Endothelial cell of umbilical vein (primary cell): Measurements from ENCODE around the gene TMEM175. TPM values are rescaled to one million over a fixed set of nuclear protein-coding genes. Genes with fewer than 3 reads are reported as not detected.

ENCODE experiments used
- BruUV-seq: library from RNA; stranded (reverse); fragments of 400-500 nt; replicated peaks from 2 replicates; lab custom pipeline; 2021; lab: Mats Ljungman, UMichigan
- CTCF ChIA-PET: fragments of 300-600, 350-600 bp; sonication (Branson Sonifier 250); formaldehyde crosslinking; loops from one replicate; lab custom pipeline; 2021; ENCODE audit warnings: antibody characterized with exemption, inconsistent platforms; lab: Charles Lee
- POLR2A ChIA-PET: fragments of 300-600, 350-600 bp; sonication (Branson Sonifier 250); formaldehyde crosslinking; loops from one replicate; lab custom pipeline; 2021; ENCODE audit warnings: antibody characterized with exemption, inconsistent platforms; lab: Charles Lee
- DNase-seq: peaks from one replicate; pipeline ENCODE4 v3.0.0-alpha.2; 2011; ENCODE audit warnings: low read depth, low spot score
- FAIRE-seq: peaks from 2 replicates; lab custom pipeline; 2011; peaks lifted over from hg19 to GRCh38; lab: Jason Lieb, UNC
- H2AFZ ChIP-seq: 2 replicates; pipeline ENCODE4 v1.6.0; 2012; ENCODE audit warnings: low read depth, low read length, control low read depth, inconsistent platforms
- H3K27ac ChIP-seq: 2 replicates; pipeline ENCODE4 v1.5.1; 2011; ENCODE audit warnings: low read depth, mild to moderate bottlenecking, control low read depth, low read length, moderate library complexity; ENCODE audit not compliant: insufficient read depth
- H3K27me3 ChIP-seq, 2 experiments: 2 replicates each; pipeline versions ENCODE4 v1.6.0 to v1.6.1; 2011; ENCODE audit warnings: low read length in 2 of 2, mixed read lengths in 1 of 2; ENCODE audit not compliant: control insufficient read depth in 2 of 2, insufficient read depth in 2 of 2
- H3K36me3 ChIP-seq, 2 experiments: 2 replicates in 1 of 2; 3 replicates in 1 of 2; pipeline ENCODE4 v1.5.1; 2011; ENCODE audit warnings: low read length in 2 of 2, mild to moderate bottlenecking in 1 of 2, moderate library complexity in 1 of 2; ENCODE audit not compliant: control insufficient read depth in 2 of 2, insufficient read depth in 2 of 2; ENCODE audit errors: extremely low read depth in 1 of 2
- H3K4me1 ChIP-seq: 3 replicates; pipeline ENCODE4 v1.5.1; 2011; ENCODE audit warnings: mild to moderate bottlenecking, low read length; ENCODE audit not compliant: control insufficient read depth, insufficient read depth; ENCODE audit errors: extremely low read depth
- H3K4me2 ChIP-seq: 2 replicates; pipeline ENCODE4 v1.6.1; 2011; ENCODE audit warnings: low read length, control low read depth, mixed read lengths; ENCODE audit not compliant: insufficient read depth
- H3K4me3 ChIP-seq, 3 experiments: fragments of 200-600 bp in 1 of 3; sonication (generic), shearing (Covaris generic) in 1 of 3; replicated peaks in 1 of 3; 2 replicates each; pipeline ENCODE4 v1.5.1; 2011 to 2016; ENCODE audit warnings: control low read depth in 3 of 3, low read length in 3 of 3, mild to moderate bottlenecking in 2 of 3, inconsistent platforms in 1 of 3, low read depth in 1 of 3, moderate library complexity in 1 of 3; ENCODE audit not compliant: insufficient read depth in 1 of 3
- H3K79me2 ChIP-seq: 2 replicates; pipeline ENCODE4 v1.6.0; 2012; ENCODE audit warnings: low read length, inconsistent platforms; ENCODE audit not compliant: control insufficient read depth, insufficient read depth
- H3K9ac ChIP-seq: replicated peaks from 2 replicates; pipeline ENCODE3; 2011; ENCODE audit warnings: low read length, control low read depth; ENCODE audit not compliant: insufficient read depth; ENCODE audit errors: extremely low read depth
- H3K9me1 ChIP-seq: replicated peaks from 3 replicates; pipeline ENCODE4 v1.6.0; 2011; ENCODE audit warnings: mild to moderate bottlenecking, low read length; ENCODE audit not compliant: control insufficient read depth, insufficient read depth; ENCODE audit errors: extremely low read depth
- H3K9me3 ChIP-seq: replicated peaks from 2 replicates; pipeline ENCODE4 v1.5.1; 2012; ENCODE audit warnings: low read length, inconsistent platforms; ENCODE audit not compliant: control insufficient read depth, insufficient read depth
- H4K20me1 ChIP-seq: replicated peaks from 2 replicates; pipeline ENCODE3; 2011; ENCODE audit warnings: mild to moderate bottlenecking, low read length; ENCODE audit not compliant: control insufficient read depth, insufficient read depth; ENCODE audit errors: extremely low read depth
- EZH2 ChIP-seq: IDR thresholded peaks from 2 replicates; pipeline ENCODE4 v1.6.1; 2012; ENCODE audit warnings: borderline replicate concordance, low read depth, mild to moderate bottlenecking, moderate library complexity, low read length, inconsistent platforms; ENCODE audit not compliant: severe bottlenecking
- FOS ChIP-seq: IDR thresholded peaks from 2 replicates; pipeline ENCODE4 v1.6.1; 2011; ENCODE audit warnings: mild to moderate bottlenecking, low read length, moderate library complexity, borderline replicate concordance; ENCODE audit not compliant: insufficient read depth
- GATA2 ChIP-seq: IDR thresholded peaks from 2 replicates; pipeline ENCODE4 v1.7.0; 2011; ENCODE audit warnings: low read depth, mild to moderate bottlenecking, moderate library complexity, mixed read lengths, low read length; ENCODE audit not compliant: insufficient read length, insufficient read depth
- JUN ChIP-seq: IDR thresholded peaks from 2 replicates; pipeline ENCODE4 v1.6.1; 2011; ENCODE audit warnings: borderline replicate concordance, low read depth; ENCODE audit not compliant: insufficient read length, insufficient read depth
- MYC ChIP-seq: IDR thresholded peaks from one replicate; pipeline ENCODE4 v1.6.1; 2011; ENCODE audit warnings: mild to moderate bottlenecking, low read depth, low read length
- POLR2A ChIP-seq: IDR thresholded peaks from 2 replicates; pipeline ENCODE4 v1.6.1; 2012; ENCODE audit warnings: low read depth, mild to moderate bottlenecking, control low read depth, low read length
- POLR2AphosphoS5 ChIP-seq: IDR thresholded peaks from 2 replicates; pipeline ENCODE4 v1.6.1; 2012; ENCODE audit warnings: low read depth, mild to moderate bottlenecking, control low read depth, low read length, moderate library complexity; ENCODE audit not compliant: insufficient read depth
- dilution Hi-C: fragments of 300-500 bp; cut with MboI; formaldehyde crosslinking; loops from one replicate; pipeline ENCODE4 v1.15.0; 2019; ENCODE audit warnings: low sequenced_read_pairs; ENCODE audit not compliant: extremely low pct_ligation_motif_present
- intact Hi-C: fragments of 100-400 bp; cut with micrococcal nuclease; formaldehyde crosslinking; loops from one replicate; pipeline ENCODE4 v1.10.0; 2022
- polyA plus RNA-seq, 4 experiments: library from polyadenylated mRNA; depleted of rRNA in 3 of 4; stranded (reverse) in 3 of 4; unstranded in 1 of 4; fragments of >200 nt; gene quantifications; 2 replicates each; pipeline versions ENCODE4 v1.2.1 to v1.2.3, GENCODE V29; 2011 to 2012; ENCODE audit warnings: missing spikeins in 1 of 4
- total RNA-seq: library from RNA; stranded (reverse); gene quantifications from 2 replicates; pipeline ENCODE4 v1.2.3, GENCODE V29; 2021
- TF ChIP-seq, protein P1 (sequence below): IDR thresholded peaks from 2 replicates; pipeline ENCODE4 v1.6.1; 2011; ENCODE audit not compliant: insufficient read depth, insufficient read length
- TF ChIP-seq, protein P2 (sequence below), 2 donors: IDR thresholded peaks; 1 replicate in 1 of 2; 2 replicates in 1 of 2; pipeline ENCODE4 v1.5.1; 2011; ENCODE audit warnings: low read length in 2 of 2, mild to moderate bottlenecking in 2 of 2, moderate library complexity in 2 of 2, control low read depth in 1 of 2, inconsistent platforms in 1 of 2, low read depth in 1 of 2; ENCODE audit not compliant: insufficient read depth in 1 of 2; ENCODE audit errors: extremely low read depth in 1 of 2

Gene TMEM175
- total and polyA plus RNA-seq, 2 donors (not counting 3 experiments of a cell fraction or from before 2014, with no cell fraction given) = 21.9 to 80.1 TPM

DNA sequence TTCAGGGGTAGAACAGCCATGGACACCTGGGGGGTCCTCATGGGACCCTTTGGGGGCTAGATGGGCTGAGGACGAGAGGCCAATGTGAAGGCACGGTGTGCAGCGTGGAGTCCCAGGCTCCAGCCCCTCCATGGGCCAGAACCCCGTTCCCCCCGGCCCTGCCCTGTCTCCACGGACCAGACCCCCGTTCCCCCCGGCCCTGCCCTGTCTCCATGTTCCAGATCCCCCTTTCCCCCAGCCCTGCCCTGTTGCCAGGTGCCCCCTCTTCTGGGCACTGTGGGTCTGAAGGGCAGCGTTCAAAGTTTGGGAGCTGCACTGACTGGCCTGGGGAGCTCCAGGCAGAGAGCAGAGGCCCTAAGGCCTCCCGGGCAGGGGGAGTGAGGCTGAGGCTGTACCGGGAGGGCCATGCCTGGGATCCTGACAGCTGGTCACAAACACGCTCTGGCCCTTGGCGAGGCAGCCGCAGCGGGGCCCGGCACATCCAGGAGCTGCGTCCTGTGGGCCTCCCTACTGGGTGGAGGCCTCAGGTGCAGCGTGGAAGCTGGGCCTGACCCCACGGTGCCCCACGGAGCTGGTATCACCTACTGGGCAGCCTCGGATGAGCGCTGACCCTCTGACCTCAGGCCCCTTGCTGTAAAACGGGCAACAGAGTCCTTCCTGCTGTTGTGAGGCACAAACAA is 32.2 kb downstream of the TMEM175 start:
- dilution Hi-C loops (no loop called here), intact Hi-C loops (no loop called here)
- Histone ChIP-seq H3K9me3 (no peaks in the 10 kb centered on the region), H3K4me1 (no peaks in the 10 kb centered on the region), H3K79me2 (no peaks in the 10 kb centered on the region), H2AFZ (no peak overlapping the region), H3K27ac (no peak overlapping the region), H3K9ac (no peak overlapping the region), H3K27me3 (no peaks in the 10 kb centered on the region), H3K36me3 (peaks cover 0 to 26% of the 10 kb centered on the region in 2 experiments), H3K4me2 (no peak overlapping the region), H3K9me1 (no peaks in the 10 kb centered on the region), H4K20me1 (no peaks in the 10 kb centered on the region), H3K4me3 (no peak overlapping the region)
- FAIRE-seq (no peak), DNase-seq (no peak)
- TF ChIP-seq MYC (no peak), POLR2A (no peak), POLR2AphosphoS5 (no peak), EZH2 (no peak), GATA2 (no peak), JUN (no peak), FOS (no peak)
- TF ChIP-seq, protein P1, sequence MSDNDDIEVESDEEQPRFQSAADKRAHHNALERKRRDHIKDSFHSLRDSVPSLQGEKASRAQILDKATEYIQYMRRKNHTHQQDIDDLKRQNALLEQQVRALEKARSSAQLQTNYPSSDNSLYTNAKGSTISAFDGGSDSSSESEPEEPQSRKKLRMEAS = no peak
- TF ChIP-seq, protein P2, sequence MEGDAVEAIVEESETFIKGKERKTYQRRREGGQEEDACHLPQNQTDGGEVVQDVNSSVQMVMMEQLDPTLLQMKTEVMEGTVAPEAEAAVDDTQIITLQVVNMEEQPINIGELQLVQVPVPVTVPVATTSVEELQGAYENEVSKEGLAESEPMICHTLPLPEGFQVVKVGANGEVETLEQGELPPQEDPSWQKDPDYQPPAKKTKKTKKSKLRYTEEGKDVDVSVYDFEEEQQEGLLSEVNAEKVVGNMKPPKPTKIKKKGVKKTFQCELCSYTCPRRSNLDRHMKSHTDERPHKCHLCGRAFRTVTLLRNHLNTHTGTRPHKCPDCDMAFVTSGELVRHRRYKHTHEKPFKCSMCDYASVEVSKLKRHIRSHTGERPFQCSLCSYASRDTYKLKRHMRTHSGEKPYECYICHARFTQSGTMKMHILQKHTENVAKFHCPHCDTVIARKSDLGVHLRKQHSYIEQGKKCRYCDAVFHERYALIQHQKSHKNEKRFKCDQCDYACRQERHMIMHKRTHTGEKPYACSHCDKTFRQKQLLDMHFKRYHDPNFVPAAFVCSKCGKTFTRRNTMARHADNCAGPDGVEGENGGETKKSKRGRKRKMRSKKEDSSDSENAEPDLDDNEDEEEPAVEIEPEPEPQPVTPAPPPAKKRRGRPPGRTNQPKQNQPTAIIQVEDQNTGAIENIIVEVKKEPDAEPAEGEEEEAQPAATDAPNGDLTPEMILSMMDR (IDR thresholded peaks at IDR 0.05; ENCODE audit: extremely low read depth in 1 of 2, insufficient read depth in 1 of 2, low read depth in 1 of 2, low read length in 2 of 2) = no peak
- CTCF ChIA-PET = no interaction called here
- no TSS peak for BruUV-seq
- POLR2A ChIA-PET = no interaction called here
